ENCODE results near the gene RNF149.
"Not testable (repeated sequence)": the region's sequence is repeated elsewhere in the genome, so short reads cannot be mapped to it uniquely, and the experiment has no call there.

RNF149 gene

GRCh38 chr2:101308432-101309210 lies at the start of gene RNF149:
TSS of gene RNF149 (minus strand) at chr2:101308701. CDS start at chr2:101308588, 113 bp downstream.
- TF ChIP-seq, protein P1, sequence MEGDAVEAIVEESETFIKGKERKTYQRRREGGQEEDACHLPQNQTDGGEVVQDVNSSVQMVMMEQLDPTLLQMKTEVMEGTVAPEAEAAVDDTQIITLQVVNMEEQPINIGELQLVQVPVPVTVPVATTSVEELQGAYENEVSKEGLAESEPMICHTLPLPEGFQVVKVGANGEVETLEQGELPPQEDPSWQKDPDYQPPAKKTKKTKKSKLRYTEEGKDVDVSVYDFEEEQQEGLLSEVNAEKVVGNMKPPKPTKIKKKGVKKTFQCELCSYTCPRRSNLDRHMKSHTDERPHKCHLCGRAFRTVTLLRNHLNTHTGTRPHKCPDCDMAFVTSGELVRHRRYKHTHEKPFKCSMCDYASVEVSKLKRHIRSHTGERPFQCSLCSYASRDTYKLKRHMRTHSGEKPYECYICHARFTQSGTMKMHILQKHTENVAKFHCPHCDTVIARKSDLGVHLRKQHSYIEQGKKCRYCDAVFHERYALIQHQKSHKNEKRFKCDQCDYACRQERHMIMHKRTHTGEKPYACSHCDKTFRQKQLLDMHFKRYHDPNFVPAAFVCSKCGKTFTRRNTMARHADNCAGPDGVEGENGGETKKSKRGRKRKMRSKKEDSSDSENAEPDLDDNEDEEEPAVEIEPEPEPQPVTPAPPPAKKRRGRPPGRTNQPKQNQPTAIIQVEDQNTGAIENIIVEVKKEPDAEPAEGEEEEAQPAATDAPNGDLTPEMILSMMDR (IDR thresholded peaks at IDR 0.05; ENCODE audit: low read depth, low read length): no peak
- in situ Hi-C loops (cut with HindIII; ENCODE audit: low sequenced_read_pairs): no loop called here
- DNase-seq (ENCODE audit: low read depth, low spot score): peak; percentile 87
- peak within 1 kb of the TSS; percentile 80 for H3K4me3 ChIP-seq (ENCODE audit: low read depth, low read length)

DNA sequence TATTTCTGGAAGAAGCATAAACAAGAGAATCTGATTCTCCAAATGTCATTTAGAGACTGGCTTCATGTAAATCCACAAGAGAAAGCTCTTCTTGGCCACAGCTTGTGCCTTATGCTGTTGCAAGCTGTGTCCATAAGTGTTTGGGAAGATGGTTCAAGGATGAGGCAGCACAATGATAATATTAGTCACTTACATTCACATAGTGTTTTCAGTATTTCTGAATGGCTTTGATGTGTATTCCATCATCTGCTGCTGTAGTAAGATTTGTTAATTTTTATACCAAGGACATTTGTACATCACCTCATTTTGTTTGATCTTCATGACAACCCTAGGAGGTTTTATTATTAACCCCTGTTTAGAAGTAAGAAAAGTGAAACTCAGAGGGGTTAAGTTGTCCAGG lies 48.9 kb upstream of the RNF149 start:
- TF ChIP-seq, protein P1 (IDR thresholded peaks at IDR 0.05; ENCODE audit: low read depth, low read length): no peak
- DNase-seq (ENCODE audit: low read depth, low spot score): no peak
- H3K4me3 ChIP-seq (ENCODE audit: low read depth, low read length): no peak overlapping the region
- in situ Hi-C loops (cut with HindIII; ENCODE audit: low sequenced_read_pairs): no loop called here

- TF ChIP-seq, protein P1 (IDR thresholded peaks at IDR 0.05; ENCODE audit: low read depth, low read length): no peak
- in situ Hi-C loops (cut with HindIII; ENCODE audit: low sequenced_read_pairs): no loop called here
- no peak overlapping the region for H3K4me3 ChIP-seq (ENCODE audit: low read depth, low read length)
- peak; percentile 48 for DNase-seq (ENCODE audit: low read depth, low spot score)
Measured at GRCh38 chr2:101356521-101356920, 48.0 kb upstream of the RNF149 start.

DNA sequence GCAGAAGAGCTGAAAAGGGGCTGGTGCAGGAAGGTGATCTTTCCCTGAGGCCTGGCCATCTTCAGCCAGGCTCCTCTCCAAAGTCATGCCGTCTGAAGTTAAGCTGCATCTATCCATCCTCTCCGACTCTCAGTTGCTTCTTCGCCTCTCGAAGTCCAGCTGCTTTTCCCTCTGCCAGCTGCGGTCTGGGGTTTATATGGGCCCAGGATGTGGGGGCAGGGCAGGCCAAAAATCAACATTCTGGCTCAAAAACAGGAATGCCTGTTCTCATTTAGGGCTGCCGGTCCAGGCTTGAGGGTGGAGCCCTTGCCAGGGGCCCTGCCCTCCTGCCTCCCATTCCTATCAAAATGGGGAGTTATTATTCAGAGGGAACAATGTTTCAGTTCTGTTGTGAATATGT lies 47.6 kb upstream of the RNF149 start:
- H3K4me3 ChIP-seq (ENCODE audit: low read depth, low read length): no peak overlapping the region
- TF ChIP-seq, protein P1 (IDR thresholded peaks at IDR 0.05; ENCODE audit: low read depth, low read length): no peak
- DNase-seq (ENCODE audit: low read depth, low spot score): no peak
- in situ Hi-C loops (cut with HindIII; ENCODE audit: low sequenced_read_pairs): no loop called here

DNA sequence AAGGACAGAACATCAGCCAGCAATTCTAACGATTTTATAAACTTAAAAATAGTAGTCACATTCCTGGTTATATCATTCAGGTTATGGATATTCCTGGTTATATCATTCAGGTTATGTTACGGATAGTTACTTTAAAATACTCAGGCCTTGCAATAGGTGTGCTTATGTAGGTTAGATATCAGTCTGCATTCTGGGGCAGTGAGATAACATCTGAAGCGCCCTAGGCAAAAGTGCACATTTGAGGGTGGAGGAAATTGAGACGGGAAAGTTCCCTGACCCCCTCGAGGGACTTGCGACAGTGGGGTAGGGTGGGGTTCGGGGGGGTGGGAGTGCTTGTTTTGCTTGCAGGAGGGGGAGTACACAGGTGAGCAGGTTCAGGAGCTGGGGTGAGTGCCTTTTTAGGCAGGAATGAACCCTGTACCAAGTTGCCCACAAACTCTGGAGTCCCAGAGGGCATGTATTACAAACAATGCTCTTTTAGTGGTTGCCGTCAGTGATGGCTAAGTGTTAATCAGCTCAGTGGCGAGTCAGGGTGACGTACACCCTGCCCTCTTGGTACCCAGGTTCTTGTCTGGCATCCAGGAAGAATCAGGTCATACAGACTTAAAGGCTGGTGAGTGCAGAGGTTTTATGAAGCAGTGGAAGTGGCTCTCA lies 47.0 kb upstream of the RNF149 start:
- TF ChIP-seq, protein P1 (IDR thresholded peaks at IDR 0.05; ENCODE audit: low read depth, low read length): no peak
- H3K4me3 ChIP-seq (ENCODE audit: low read depth, low read length): no peak overlapping the region
- DNase-seq (ENCODE audit: low read depth, low spot score): no peak
- in situ Hi-C loops (cut with HindIII; ENCODE audit: low sequenced_read_pairs): no loop called here

DNA sequence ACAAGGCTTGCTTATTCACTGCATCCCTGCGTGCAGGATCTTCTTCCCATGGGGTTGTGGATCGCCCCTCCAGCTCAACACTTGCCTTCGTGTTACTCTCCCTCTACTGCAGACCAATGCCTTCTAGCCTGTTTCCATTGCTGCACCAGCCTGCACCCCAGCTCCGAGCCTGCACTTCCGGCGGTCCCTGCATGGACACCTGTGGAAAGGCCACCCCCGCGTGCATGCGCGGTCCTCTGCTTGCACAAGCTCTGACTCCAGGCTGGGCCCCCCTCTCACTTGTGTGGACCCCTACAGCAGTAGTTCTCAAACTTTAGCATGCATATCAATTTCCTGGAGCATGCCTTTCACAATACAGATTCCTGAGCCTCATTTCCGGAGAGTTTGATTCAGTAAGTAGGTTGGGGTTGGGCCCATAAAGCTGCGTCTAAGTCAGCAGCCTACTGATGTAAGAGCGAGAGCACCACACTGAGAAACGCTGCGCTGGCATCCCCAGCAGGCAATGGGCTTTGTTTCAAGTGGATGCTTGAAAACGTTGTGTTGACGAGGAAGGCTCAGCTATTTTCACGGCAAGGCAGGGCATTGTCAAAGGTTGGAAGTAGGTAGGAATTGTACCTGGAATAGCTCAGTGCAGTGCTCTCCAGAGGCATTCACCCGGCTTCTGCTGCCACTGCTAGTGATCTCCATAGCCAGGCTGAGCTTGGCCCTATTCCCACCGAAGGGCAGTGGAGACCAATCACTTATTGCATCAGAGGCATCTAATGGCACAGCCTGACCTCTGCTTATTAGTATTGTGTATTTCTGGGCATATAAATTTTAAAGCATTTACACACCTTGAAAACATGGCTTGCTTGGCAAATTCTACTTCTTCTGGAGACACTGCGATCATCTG lies 46.2 kb upstream of the RNF149 start:
- TF ChIP-seq, protein P1 (IDR thresholded peaks at IDR 0.05; ENCODE audit: low read depth, low read length): no peak
- in situ Hi-C loops (cut with HindIII; ENCODE audit: low sequenced_read_pairs): no loop called here
- H3K4me3 ChIP-seq (ENCODE audit: low read depth, low read length): no peak overlapping the region
- no peak for DNase-seq (ENCODE audit: low read depth, low spot score)

GRCh38 chr2:101352631-101353030 lies 44.1 kb upstream of the RNF149 start:
- in situ Hi-C loops (cut with HindIII; ENCODE audit: low sequenced_read_pairs); DNase-seq (ENCODE audit: low read depth, low spot score); H3K4me3 ChIP-seq (ENCODE audit: low read depth, low read length): not testable (repeated sequence)

All from astrocyte of the spinal cord (primary cell).